Activated naive CD4-positive, alpha-beta T cell treated with anti-CD3 and anti-CD28 coated beads for 36 hours (primary cell): ENCODE measurements around the gene PPFIA3. TPM values are rescaled to one million over a fixed set of nuclear protein-coding genes. Genes with fewer than 3 reads are reported as not detected.
A peak's percentile ranks its signal among the peaks of the same experiment; 100 is the strongest.

ENCODE experiments used
- CTCF ChIA-PET: fragments of 350-600 bp; sonication (Branson Sonifier 250); formaldehyde crosslinking; loops from one replicate; lab custom pipeline; 2021; ENCODE audit warnings: antibody characterized with exemption; lab: Charles Lee
- DNase-seq: peaks from one replicate; pipeline ENCODE4 v3.0.0-alpha.2; 2020
- H3K27ac Mint-ChIP-seq: one replicate; pipeline ENCODE4 v1.8.0; 2021; ENCODE audit warnings: mild to moderate bottlenecking, mixed read lengths
- H3K27me3 Mint-ChIP-seq: one replicate; pipeline ENCODE4 v1.8.0; 2021; ENCODE audit warnings: low read depth, mixed read lengths
- H3K36me3 Mint-ChIP-seq: one replicate; pipeline ENCODE4 v1.8.0; 2021; ENCODE audit warnings: low read depth, mixed read lengths
- H3K4me1 Mint-ChIP-seq: one replicate; pipeline ENCODE4 v1.8.0; 2021; ENCODE audit warnings: low read depth, mixed read lengths
- H3K4me3 Mint-ChIP-seq: one replicate; pipeline ENCODE4 v1.8.0; 2021; ENCODE audit warnings: mild to moderate bottlenecking, moderate library complexity, mixed read lengths
- H3K9me3 Mint-ChIP-seq: one replicate; pipeline ENCODE4 v1.8.0; 2021; ENCODE audit warnings: mixed read lengths
- intact Hi-C: fragments of 100-400 bp; cut with micrococcal nuclease; formaldehyde crosslinking; loops from one replicate; pipeline ENCODE4 v1.15.1; 2023
- total RNA-seq, 2 experiments: library from RNA; stranded (reverse); gene quantifications; one replicate each; pipeline ENCODE4 v1.2.3, GENCODE V29; 2021

Gene PPFIA3
- total RNA-seq, 2 experiments from 2014 or later = 4.6 to 4.9 TPM

GRCh38 chr19:49155005-49155819, 35.9 kb downstream of the PPFIA3 start, which contains the start of gene HRC:
Gene HRC (minus strand): TSS chr19:49155396. CDS start chr19:49155237, 159 bp downstream.
- Mint-ChIP-seq H3K4me1 (peaks cover 14% of the 10 kb centered on the region), H3K4me3 (no peak within 1 kb of the TSS), H3K27me3 (peaks cover 70% of the 10 kb centered on the region), H3K36me3 (no peaks in the 10 kb centered on the region), H3K9me3 (no peaks in the 10 kb centered on the region), H3K27ac (no peak within 1 kb of the TSS)
- CTCF ChIA-PET = no interaction called here
- no peak for DNase-seq
- intact Hi-C loops = no loop called here

- CTCF ChIA-PET = no interaction called here
Measured at GRCh38 chr19:49155820-49156346, 36.5 kb downstream of the PPFIA3 start.

DNA sequence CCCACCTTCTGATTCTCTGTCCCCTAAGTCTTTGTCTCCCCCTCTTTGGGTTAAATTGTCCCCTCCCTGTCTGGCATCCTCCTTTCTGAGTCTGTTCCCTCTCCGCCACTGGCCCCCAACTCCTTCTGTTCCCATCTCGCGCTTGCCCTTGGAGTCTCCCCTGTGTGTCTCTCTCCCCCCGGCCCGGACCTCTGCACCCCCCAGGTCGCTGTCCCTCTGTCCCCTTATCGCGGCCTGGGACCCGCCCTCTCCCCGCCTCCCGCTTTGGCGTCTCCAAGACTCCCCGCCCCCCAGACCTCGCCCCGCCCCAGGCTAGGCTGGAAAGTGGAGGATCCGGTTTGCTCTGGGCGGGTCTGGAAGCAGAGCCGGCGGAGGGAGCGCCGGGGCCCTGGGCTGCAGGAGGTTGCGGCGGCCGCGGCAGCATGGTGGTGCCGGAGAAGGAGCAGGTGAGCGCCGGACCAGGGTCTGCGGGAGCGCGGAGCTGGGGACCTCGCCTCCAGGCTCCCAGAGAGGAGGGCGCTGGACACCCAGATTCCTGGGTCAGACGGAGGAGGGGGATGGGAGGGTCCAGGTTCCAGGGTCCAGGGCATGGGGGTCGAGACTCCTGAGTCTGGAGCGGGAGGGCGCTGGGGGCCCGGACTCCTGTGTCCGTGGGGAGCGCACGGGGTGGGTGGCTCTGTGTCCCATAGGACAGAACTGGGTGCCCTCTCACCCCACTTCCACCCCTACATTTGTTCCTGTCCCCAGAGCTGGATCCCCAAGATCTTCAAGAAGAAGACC, 38.3 kb downstream of the PPFIA3 start, which contains the start of gene TRPM4:
Gene TRPM4 (plus strand): TSS at position 348 of the 780 bp plus-strand sequence. CDS start 75 bp downstream, at position 423.
- CTCF ChIA-PET = no interaction called here
- peak within 1 kb of the TSS; percentile 48 for H3K4me3 Mint-ChIP-seq

More at GRCh38 chr19:49155820-49156346, 36.5 kb downstream of the PPFIA3 start:
- Mint-ChIP-seq H3K9me3 (no peaks in the 10 kb centered on the region), H3K27me3 (peaks cover 74% of the 10 kb centered on the region), H3K36me3 (no peaks in the 10 kb centered on the region), H3K27ac (no peak overlapping the region), H3K4me1 (peaks cover 12% of the 10 kb centered on the region), H3K4me3 (no peak overlapping the region)
- intact Hi-C loops = no loop called here
- no peak for DNase-seq

GRCh38 chr19:49160450-49161189, 41.3 kb downstream of the PPFIA3 start:
- Mint-ChIP-seq H3K9me3 (no peaks in the 10 kb centered on the region), H3K36me3 (no peaks in the 10 kb centered on the region), H3K4me3 (no peak overlapping the region), H3K27me3 (peaks cover 36% of the 10 kb centered on the region), H3K4me1 (peaks cover 8% of the 10 kb centered on the region), H3K27ac (no peak overlapping the region)
- intact Hi-C loops = no loop called here
- no peak for DNase-seq
- CTCF ChIA-PET = interaction anchor here (0.7 to 1.2 kb wide), 2 partner anchors 38 to 57 kb away, joined by 4 to 6 read pairs; no protein-coding TSS in a partner anchor

More for the DNA sequence above, 38.3 kb downstream of the PPFIA3 start, which contains the start of gene TRPM4:
- Mint-ChIP-seq H3K4me1 (peaks cover 8% of the 10 kb centered on the region), H3K27me3 (peaks cover 62% of the 10 kb centered on the region), H3K36me3 (no peaks in the 10 kb centered on the region), H3K27ac (no peak within 1 kb of the TSS), H3K9me3 (no peaks in the 10 kb centered on the region)
- intact Hi-C loops = no loop called here
- DNase-seq = peak; percentile 68

GRCh38 chr19:49161987-49162386, 42.6 kb downstream of the PPFIA3 start:
- Mint-ChIP-seq H3K27me3 (peaks cover 34% of the 10 kb centered on the region), H3K36me3 (no peaks in the 10 kb centered on the region), H3K27ac (no peak overlapping the region), H3K9me3 (no peaks in the 10 kb centered on the region), H3K4me3 (no peak overlapping the region), H3K4me1 (peaks cover 8% of the 10 kb centered on the region)
- intact Hi-C loops = no loop called here
- CTCF ChIA-PET = interaction anchor here (1.0 kb wide), 2 partner anchors 37 kb away, joined by 3 read pairs; no protein-coding TSS in a partner anchor
- no peak for DNase-seq

GRCh38 chr19:49165111-49165750, 45.9 kb downstream of the PPFIA3 start:
- intact Hi-C loops = no loop called here
- no peak for DNase-seq
- H3K27ac Mint-ChIP-seq = no peak overlapping the region
- no peaks in the 10 kb centered on the region for H3K36me3 Mint-ChIP-seq
- peaks cover 14% of the 10 kb centered on the region for H3K27me3 Mint-ChIP-seq
- H3K4me3 Mint-ChIP-seq = no peak overlapping the region
- CTCF ChIA-PET = interaction anchor here (1.5 kb wide), 1 partner anchor 43 kb away, joined by 4 read pairs; no protein-coding TSS in a partner anchor
- H3K4me1 Mint-ChIP-seq = no peaks in the 10 kb centered on the region
- H3K9me3 Mint-ChIP-seq = no peaks in the 10 kb centered on the region

DNA sequence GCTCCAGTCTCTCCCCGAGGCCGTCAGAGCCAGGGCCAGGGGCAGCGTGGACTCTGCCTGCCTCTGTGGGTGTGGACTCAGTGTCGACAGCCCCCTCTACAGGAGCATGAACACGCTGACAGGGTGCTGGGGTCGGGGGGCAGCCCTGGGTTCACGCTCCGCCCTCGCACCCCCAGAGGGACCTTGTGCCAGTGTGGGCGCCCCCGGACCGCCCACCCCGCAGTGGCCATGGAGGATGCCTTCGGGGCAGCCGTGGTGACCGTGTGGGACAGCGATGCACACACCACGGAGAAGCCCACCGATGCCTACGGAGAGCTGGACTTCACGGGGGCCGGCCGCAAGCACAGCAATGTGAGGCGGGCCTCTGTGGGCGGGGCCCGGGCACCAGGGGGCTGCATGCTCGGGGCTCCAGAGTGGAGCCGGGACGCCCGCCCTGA, 46.5 kb downstream of the PPFIA3 start:
- H3K4me3 Mint-ChIP-seq = no peak overlapping the region
- no peaks in the 10 kb centered on the region for H3K9me3 Mint-ChIP-seq
- H3K36me3 Mint-ChIP-seq = no peaks in the 10 kb centered on the region
- CTCF ChIA-PET = no interaction called here
- H3K27me3 Mint-ChIP-seq = peaks cover 8% of the 10 kb centered on the region
- H3K4me1 Mint-ChIP-seq = no peaks in the 10 kb centered on the region
- H3K27ac Mint-ChIP-seq = no peak overlapping the region
- no peak for DNase-seq
- intact Hi-C loops = no loop called here

- no peaks in the 10 kb centered on the region for H3K36me3 Mint-ChIP-seq
- DNase-seq = no peak
- H3K9me3 Mint-ChIP-seq = no peaks in the 10 kb centered on the region
- H3K4me3 Mint-ChIP-seq = no peak overlapping the region
- intact Hi-C loops = no loop called here
- no peaks in the 10 kb centered on the region for H3K4me1 Mint-ChIP-seq
- CTCF ChIA-PET = no interaction called here
- peaks cover 3% of the 10 kb centered on the region for H3K27me3 Mint-ChIP-seq
- no peak overlapping the region for H3K27ac Mint-ChIP-seq
Measured at GRCh38 chr19:49167857-49168409, 48.6 kb downstream of the PPFIA3 start.

- H3K4me3 Mint-ChIP-seq = no peak overlapping the region
- no peak overlapping the region for H3K27ac Mint-ChIP-seq
- CTCF ChIA-PET = no interaction called here
- DNase-seq = no peak
- no peaks in the 10 kb centered on the region for H3K4me1 Mint-ChIP-seq
- no peaks in the 10 kb centered on the region for H3K36me3 Mint-ChIP-seq
- intact Hi-C loops = no loop called here
- H3K9me3 Mint-ChIP-seq = no peaks in the 10 kb centered on the region
- H3K27me3 Mint-ChIP-seq = peaks cover 3% of the 10 kb centered on the region
Measured at GRCh38 chr19:49168421-49168820, 49.1 kb downstream of the PPFIA3 start.

DNA sequence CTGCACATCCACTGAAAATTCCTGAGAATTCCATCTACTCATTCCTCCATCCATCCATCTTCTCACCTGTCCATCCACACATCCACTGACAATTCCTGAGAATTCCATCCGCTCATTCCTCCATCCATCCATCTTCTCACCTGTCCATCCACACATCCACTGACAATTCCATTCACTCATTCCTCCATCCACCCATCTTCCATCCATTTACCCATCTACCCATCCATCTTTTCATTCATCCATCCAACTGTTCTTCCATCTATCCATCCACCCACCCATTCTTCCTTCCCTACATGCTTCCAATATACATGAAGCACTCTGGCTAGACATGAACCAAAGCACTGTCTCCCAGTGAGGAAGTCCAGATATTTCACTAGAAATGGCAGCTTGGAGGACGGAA, 53.9 kb downstream of the PPFIA3 start:
- H3K9me3 Mint-ChIP-seq = no peaks in the 10 kb centered on the region

GRCh38 chr19:49180659-49181058, 61.3 kb downstream of the PPFIA3 start:
- peaks cover 7% of the 10 kb centered on the region for H3K9me3 Mint-ChIP-seq
- CTCF ChIA-PET = interaction anchor here (1.8 kb wide), 1 partner anchor 18 kb away, joined by 5 read pairs; no protein-coding TSS in a partner anchor
- no peak for DNase-seq
- no peaks in the 10 kb centered on the region for H3K27me3 Mint-ChIP-seq
- no peak overlapping the region for H3K4me3 Mint-ChIP-seq
- H3K27ac Mint-ChIP-seq = no peak overlapping the region
- peaks cover 4% of the 10 kb centered on the region for H3K4me1 Mint-ChIP-seq
- no peaks in the 10 kb centered on the region for H3K36me3 Mint-ChIP-seq
- intact Hi-C loops = no loop called here

More for the DNA sequence above, 53.9 kb downstream of the PPFIA3 start:
- CTCF ChIA-PET = no interaction called here
- Mint-ChIP-seq H3K4me1 (peaks cover 4% of the 10 kb centered on the region), H3K36me3 (no peaks in the 10 kb centered on the region), H3K4me3 (no peak overlapping the region), H3K27me3 (no peaks in the 10 kb centered on the region), H3K27ac (no peak overlapping the region)
- no peak for DNase-seq
- intact Hi-C loops = no loop called here
